SIG-M5 treated with dmso at 0.1 percent for 504 hours (cell line): ENCODE results near the gene UCHL5.

Experiments used
- DNase-seq: peaks from one replicate; lab custom pipeline; 2025; ENCODE audit not compliant: unreplicated experiment; lab: John Stamatoyannopoulos, UW

Gene UCHL5

GRCh38 chr1:192973202-192973601 is 86.0 kb downstream of the UCHL5 start:
- no peak for DNase-seq

DNA sequence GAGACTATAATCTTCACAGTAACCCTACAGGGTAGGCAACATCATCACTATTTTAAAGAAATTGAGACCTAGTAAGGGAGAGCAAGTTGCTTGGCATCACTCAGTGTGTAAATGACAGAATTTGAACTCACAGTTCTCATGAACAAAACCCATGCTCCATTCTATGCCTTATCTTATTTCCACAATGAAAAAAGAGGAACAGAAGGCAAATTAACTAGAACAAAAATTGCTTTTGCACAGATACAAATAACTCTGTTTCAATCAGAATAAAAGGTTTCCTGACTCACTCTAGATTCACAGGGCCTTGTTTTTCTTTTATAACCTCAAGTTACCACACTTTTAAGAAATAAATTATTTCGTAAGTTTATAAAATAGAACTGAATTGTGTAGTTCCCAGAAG is 90.1 kb downstream of the UCHL5 start:
- no peak for DNase-seq

GRCh38 chr1:192968323-192968722 is 90.8 kb downstream of the UCHL5 start:
- DNase-seq: no peak

- DNase-seq: no peak
These were observed 91.3 kb downstream of the UCHL5 start for GRCh38 chr1:192967901-192968300.

DNA sequence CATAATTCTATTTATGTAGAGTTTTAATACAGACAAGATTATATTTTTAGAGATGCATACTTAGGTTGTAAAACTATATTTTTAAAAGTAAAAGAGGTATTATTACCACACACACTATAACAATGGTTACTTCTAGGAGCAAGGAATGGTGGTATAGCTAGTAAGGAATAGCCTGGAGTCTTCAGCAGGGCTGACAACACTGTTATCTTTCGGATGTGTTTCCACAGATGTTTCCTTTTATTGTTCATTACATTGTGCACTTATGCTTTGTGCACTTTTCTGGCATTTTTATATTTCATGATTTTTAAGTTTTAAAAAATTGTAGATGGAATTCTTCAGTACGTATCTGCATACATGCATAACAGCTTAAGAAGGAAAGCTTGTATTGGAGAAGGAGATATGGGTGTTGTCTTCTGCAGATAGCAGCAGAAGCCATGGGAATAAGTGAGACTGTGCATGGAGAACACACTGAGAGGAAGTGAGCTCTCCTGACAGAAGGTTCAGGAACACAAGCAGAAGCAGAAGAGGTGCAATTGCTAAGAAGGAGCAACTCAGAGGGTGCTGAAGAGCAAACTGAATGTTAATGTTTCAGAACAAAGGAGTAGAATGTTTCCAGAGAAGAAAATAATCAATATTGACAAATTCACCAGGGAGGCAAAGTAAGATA is 91.8 kb downstream of the UCHL5 start:
- DNase-seq: no peak

GRCh38 chr1:192966073-192966472 is 93.1 kb downstream of the UCHL5 start:
- DNase-seq: no peak

DNA sequence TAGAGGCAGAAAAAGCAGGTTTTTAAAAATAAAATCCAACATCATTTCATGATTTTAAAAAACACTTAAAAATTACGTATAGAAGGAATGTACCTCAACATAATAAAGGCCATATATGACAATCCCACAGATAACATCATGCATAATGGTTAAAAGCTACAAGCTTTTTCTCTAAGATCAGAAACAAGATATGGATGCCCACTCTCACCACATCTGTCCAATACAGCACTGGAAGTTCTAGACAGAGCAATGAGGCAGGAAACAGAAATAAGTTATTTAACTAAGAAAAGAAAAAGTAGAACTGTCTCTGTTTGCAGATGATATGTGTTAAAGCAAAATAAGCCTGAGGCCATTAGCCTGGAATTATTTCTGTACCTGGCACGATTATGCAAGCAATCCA is 96.3 kb downstream of the UCHL5 start:
- no peak for DNase-seq
